ENCODE results near the gene ANHX. TPM values are rescaled to one million over a fixed set of nuclear protein-coding genes. Genes with fewer than 3 reads are reported as not detected.

ANHX gene
- total and polyA plus RNA-seq, 4 donors, result not detected

GRCh38 chr12:133220521-133220920 lies 15.2 kb downstream of the ANHX start:
- Histone ChIP-seq H3K9me3 (ENCODE audit: control insufficient read depth in 4 of 4, low read length in 3 of 4) (peaks cover 23 to 67% (median 51%) of the 10 kb centered on the region in 4 donors), H3K4me3 (ENCODE audit: low read depth in 1 of 3, low read length in 3 of 3) (no peak overlapping the region)

More at GRCh38 chr12:133220521-133220920, 15.2 kb downstream of the ANHX start:
- DNase-seq (ENCODE audit: low spot score), result no peak
- Histone ChIP-seq H3K36me3 (ENCODE audit: control insufficient read depth in 4 of 4, insufficient read depth in 3 of 4, low read depth in 1 of 4, low read length in 3 of 4) (no peaks in the 10 kb centered on the region), H3K27ac (ENCODE audit: low read depth in 1 of 2, low read length in 2 of 2) (no peak overlapping the region), H3K27me3 (ENCODE audit: control insufficient read depth in 4 of 4, insufficient read depth in 4 of 4, low read length in 3 of 4) (no peaks in the 10 kb centered on the region), H3K4me1 (ENCODE audit: control insufficient read depth in 4 of 4, insufficient read depth in 4 of 4, low read length in 3 of 4) (no peaks in the 10 kb centered on the region), H3K9ac (ENCODE audit: low read depth in 1 of 2, low read length in 2 of 2) (no peak overlapping the region)
- TF ChIP-seq EGR1 (IDR thresholded peaks at IDR 0.05; ENCODE audit: low read depth in 2 of 2) (no peak), SP1 (IDR thresholded peaks at IDR 0.05) (no peak), CTCF (IDR thresholded peaks at IDR 0.05; ENCODE audit: low read depth, low read length, missing input control) (no peak), ZBTB33 (IDR thresholded peaks at IDR 0.05) (no peak), FOXA2 (IDR thresholded peaks at IDR 0.05) (no peak), JUND (IDR thresholded peaks at IDR 0.05) (no peak), MAX (IDR thresholded peaks at IDR 0.05) (no peak), YY1 (IDR thresholded peaks at IDR 0.05) (no peak), HNF4G (IDR thresholded peaks at IDR 0.05) (no peak), REST (IDR thresholded peaks at IDR 0.05) (no peak)
- WGBS, result 87% methylated on average over 6 of the region's 6 CpGs

All from liver (tissue), 9 donors.